HepG2 (cell line): Measurements from ENCODE around the gene LST1. TPM values are rescaled to one million over a fixed set of nuclear protein-coding genes. Genes with fewer than 3 reads are reported as not detected.

Source experiments
- CBX1 ChIP-seq: IDR thresholded peaks from one replicate; pipeline ENCODE4 v1.6.1; 2016; ENCODE audit warnings: antibody characterized with exemption, low read depth
- EZH2 ChIP-seq: conservative IDR thresholded peaks from 2 replicates; pipeline ENCODE4 v1.6.1; 2012; ENCODE audit warnings: mild to moderate bottlenecking, low read depth, low read length, moderate library complexity
- GATAD2A ChIP-seq: IDR thresholded peaks from 2 replicates; pipeline ENCODE4 v1.6.1; 2016
- GTF3A ChIP-seq: sonication (generic); formaldehyde crosslinking; conservative IDR thresholded peaks from 2 replicates; pipeline ENCODE4 v1.4.0; 2020; ENCODE audit warnings: mild to moderate bottlenecking, missing genetic modification reagents
- HNF4A ChIP-seq: sonication (generic); formaldehyde crosslinking; IDR thresholded peaks from 2 replicates; pipeline ENCODE4 v1.4.0; 2020; ENCODE audit warnings: missing genetic modification reagents
- MAFF ChIP-seq: IDR thresholded peaks from 2 replicates; pipeline ENCODE4 v1.6.1; 2011; ENCODE audit warnings: low read depth, low read length, improper control_type of control experiment
- MAFG ChIP-seq: sonication (generic); formaldehyde crosslinking; IDR thresholded peaks from 2 replicates; pipeline ENCODE4 v1.5.1; 2020; ENCODE audit warnings: mild to moderate bottlenecking, missing genetic modification reagents
- PTBP1 ChIP-seq: fragments of 200-400 bp; formaldehyde crosslinking; IDR thresholded peaks from 2 replicates; pipeline ENCODE4 v1.6.1; 2018; ENCODE audit warnings: low read length, low read depth; ENCODE audit not compliant: poor library complexity, severe bottlenecking
- SNRNP70 ChIP-seq: fragments of 200-400 bp; formaldehyde crosslinking; IDR thresholded peaks from 2 replicates; pipeline ENCODE4 v1.6.1; 2017; ENCODE audit warnings: mild to moderate bottlenecking, low read depth, low read length, moderate library complexity
- TFAP4 ChIP-seq: sonication (generic); IDR thresholded peaks from 2 replicates; pipeline ENCODE4 v1.6.1; 2016; ENCODE audit warnings: low read depth, borderline replicate concordance
- THAP11 ChIP-seq: IDR thresholded peaks from 2 replicates; pipeline ENCODE4 v1.6.1; 2016; ENCODE audit warnings: missing biosample characterization, missing genetic modification reagents
- XRCC5 ChIP-seq: fragments of 200-400 bp; formaldehyde crosslinking; optimal IDR thresholded peaks from 2 replicates; pipeline ENCODE3; 2017; ENCODE audit warnings: mild to moderate bottlenecking, low read length
- ZBTB39 ChIP-seq: sonication (generic); formaldehyde crosslinking; IDR thresholded peaks from 2 replicates; pipeline ENCODE4 v1.5.0; 2020; ENCODE audit warnings: missing genetic modification reagents
- ZNF143 ChIP-seq: sonication (generic); formaldehyde crosslinking; IDR thresholded peaks from 2 replicates; pipeline ENCODE4 v1.4.0; 2020; ENCODE audit warnings: missing genetic modification reagents
- ZNF431 ChIP-seq: sonication (generic); formaldehyde crosslinking; IDR thresholded peaks from 2 replicates; pipeline ENCODE4 v1.9.0; 2022; ENCODE audit warnings: missing genetic modification reagents, low read depth, mild to moderate bottlenecking, borderline replicate concordance
- ZNF468 ChIP-seq: sonication (generic); formaldehyde crosslinking; IDR thresholded peaks from 2 replicates; pipeline ENCODE4 v1.8.0; 2022; ENCODE audit warnings: mild to moderate bottlenecking, moderate library complexity, missing genetic modification reagents
- ZNF501 ChIP-seq: sonication (generic); formaldehyde crosslinking; IDR thresholded peaks from 2 replicates; pipeline ENCODE4 v1.5.1; 2020; ENCODE audit warnings: mild to moderate bottlenecking, moderate library complexity, missing genetic modification reagents
- ZNF562 ChIP-seq: sonication (generic); formaldehyde crosslinking; IDR thresholded peaks from 2 replicates; pipeline ENCODE4 v1.8.0; 2022; ENCODE audit warnings: missing genetic modification reagents, borderline replicate concordance
- ZNF564 ChIP-seq: sonication (generic); formaldehyde crosslinking; IDR thresholded peaks from 2 replicates; pipeline ENCODE4 v1.8.1; 2023; ENCODE audit warnings: mild to moderate bottlenecking, missing genetic modification reagents
- ZNF644 ChIP-seq: IDR thresholded peaks from 2 replicates; pipeline ENCODE4 v1.6.1; 2016; ENCODE audit warnings: low read depth
- ZNF660 ChIP-seq: sonication (generic); formaldehyde crosslinking; IDR thresholded peaks from 2 replicates; pipeline ENCODE4 v1.5.1; 2020; ENCODE audit warnings: mild to moderate bottlenecking, low read depth, missing genetic modification reagents, borderline replicate concordance
- ZNF7 ChIP-seq: IDR thresholded peaks from 2 replicates; pipeline ENCODE4 v1.6.1; 2016; ENCODE audit warnings: missing biosample characterization, missing genetic modification reagents
- ZNF713 ChIP-seq: sonication (generic); formaldehyde crosslinking; IDR thresholded peaks from 2 replicates; pipeline ENCODE4 v1.4.0; 2020; ENCODE audit warnings: mild to moderate bottlenecking, missing genetic modification reagents
- ZNF891 ChIP-seq: sonication (generic); formaldehyde crosslinking; IDR thresholded peaks from 2 replicates; pipeline ENCODE4 v1.5.0; 2020; ENCODE audit warnings: mild to moderate bottlenecking, missing genetic modification reagents
- polyA plus RNA-seq, 8 experiments: library from polyadenylated mRNA; depleted of rRNA in 3 of 8; stranded (reverse) in 7 of 8; unstranded in 1 of 8; fragments of >200 nt; fragmentation: Illumina TruSeq in 4 of 8; extraction: Trizol in 4 of 8; gene quantifications; 2 replicates each; pipeline versions ENCODE4 v1.2.1 to v1.2.3, GENCODE V29; 2011 to 2016; ENCODE audit warnings: low read depth in 4 of 8, missing spikeins in 1 of 8, mixed read lengths in 1 of 8; ENCODE audit not compliant: insufficient read depth in 1 of 8
- total RNA-seq, 5 experiments: library from RNA; depleted of rRNA; stranded (reverse); fragments of >200 nt; fragmentation: Illumina TruSeq; extraction: Trizol; gene quantifications; 2 replicates each; pipeline ENCODE4 v1.2.3, GENCODE V29; 2016; ENCODE audit warnings: low read depth in 1 of 5
- TF ChIP-seq, protein P1 (sequence below): IDR thresholded peaks from 2 replicates; pipeline ENCODE4 v1.6.1; 2016
- TF ChIP-seq, protein P2 (sequence below): sonication (generic); formaldehyde crosslinking; IDR thresholded peaks from 2 replicates; pipeline ENCODE4 v1.5.0; 2020; ENCODE audit warnings: mild to moderate bottlenecking, missing genetic modification reagents

Gene LST1
- total and polyA plus RNA-seq, 2 of the 13 experiments (the other 11 are each of a cell fraction or from before 2014, with no cell fraction given) = not detected

GRCh38 chr6:31620586-31621319 is 34.7 kb downstream of the LST1 start, which contains the start of gene PRRC2A (continued):
- no peak for TF ChIP-seq ZNF644 (CRISPR knock-in tag)
- no peak for TF ChIP-seq GTF3A (CRISPR knock-in tag)
- TF ChIP-seq ZNF891 = peak; percentile 81; the same call in 1 of the 2 replicates
- no peak for TF ChIP-seq MAFF
- TF ChIP-seq, protein P1, sequence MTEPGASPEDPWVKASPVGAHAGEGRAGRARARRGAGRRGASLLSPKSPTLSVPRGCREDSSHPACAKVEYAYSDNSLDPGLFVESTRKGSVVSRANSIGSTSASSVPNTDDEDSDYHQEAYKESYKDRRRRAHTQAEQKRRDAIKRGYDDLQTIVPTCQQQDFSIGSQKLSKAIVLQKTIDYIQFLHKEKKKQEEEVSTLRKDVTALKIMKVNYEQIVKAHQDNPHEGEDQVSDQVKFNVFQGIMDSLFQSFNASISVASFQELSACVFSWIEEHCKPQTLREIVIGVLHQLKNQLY (CRISPR knock-in tag) = no peak
- TF ChIP-seq ZBTB39 (CRISPR knock-in tag) = peak; percentile 66; the same call in 1 of the 2 replicates
- TF ChIP-seq HNF4A = no peak
- TF ChIP-seq MAFG = no peak
- no peak for TF ChIP-seq EZH2
- no peak for TF ChIP-seq ZNF468
- 0 out of 2 replicates have a peak, but pooled peaks have one; percentile 32 for TF ChIP-seq ZNF713 (CRISPR knock-in tag)
- TF ChIP-seq, protein P2, sequence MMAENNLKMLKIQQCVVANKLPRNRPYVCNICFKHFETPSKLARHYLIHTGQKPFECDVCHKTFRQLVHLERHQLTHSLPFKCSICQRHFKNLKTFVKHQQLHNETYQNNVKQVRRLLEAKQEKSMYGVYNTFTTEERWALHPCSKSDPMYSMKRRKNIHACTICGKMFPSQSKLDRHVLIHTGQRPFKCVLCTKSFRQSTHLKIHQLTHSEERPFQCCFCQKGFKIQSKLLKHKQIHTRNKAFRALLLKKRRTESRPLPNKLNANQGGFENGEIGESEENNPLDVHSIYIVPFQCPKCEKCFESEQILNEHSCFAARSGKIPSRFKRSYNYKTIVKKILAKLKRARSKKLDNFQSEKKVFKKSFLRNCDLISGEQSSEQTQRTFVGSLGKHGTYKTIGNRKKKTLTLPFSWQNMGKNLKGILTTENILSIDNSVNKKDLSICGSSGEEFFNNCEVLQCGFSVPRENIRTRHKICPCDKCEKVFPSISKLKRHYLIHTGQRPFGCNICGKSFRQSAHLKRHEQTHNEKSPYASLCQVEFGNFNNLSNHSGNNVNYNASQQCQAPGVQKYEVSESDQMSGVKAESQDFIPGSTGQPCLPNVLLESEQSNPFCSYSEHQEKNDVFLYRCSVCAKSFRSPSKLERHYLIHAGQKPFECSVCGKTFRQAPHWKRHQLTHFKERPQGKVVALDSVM = no peak; the same call in 1 of the 2 replicates
- no peak for TF ChIP-seq SNRNP70
- no peak for TF ChIP-seq ZNF7
- TF ChIP-seq ZNF501 (CRISPR knock-in tag) = no peak; the same call in 1 of the 2 replicates
- TF ChIP-seq ZNF660 = no peak
- TF ChIP-seq THAP11 (CRISPR knock-in tag) = peak; percentile 35; the same call in 1 of the 2 replicates
- no peak for TF ChIP-seq CBX1
- no peak for TF ChIP-seq XRCC5
- TF ChIP-seq TFAP4 = no peak
- TF ChIP-seq ZNF564 (CRISPR knock-in tag) = peak; percentile 53; the same call in 1 of the 2 replicates
- no peak for TF ChIP-seq PTBP1
- TF ChIP-seq ZNF431 (CRISPR knock-in tag) = peak; percentile 59; the same call in 1 of the 2 replicates
- TF ChIP-seq GATAD2A (CRISPR knock-in tag) = no peak
- TF ChIP-seq ZNF143 (CRISPR knock-in tag) = no peak
- no peak for TF ChIP-seq ZNF562 (CRISPR knock-in tag)
